ENCODE data around the gene OR10X1. TPM values are rescaled to one million over a fixed set of nuclear protein-coding genes. Genes with fewer than 3 reads are reported as not detected.

The OR10X1 gene
- not detected for total RNA-seq

GRCh38 chr1:158579733-158580132 lies at the start of gene OR10X1:
Gene OR10X1, minus strand, starts transcription at chr1:158579899. Its CDS starts 0 bp downstream, at chr1:158579899.
- CTCF ChIA-PET: no interaction called here
- DNase-seq: no peak
- no peak within 1 kb of the TSS for H3K4me3 Mint-ChIP-seq
- no peak within 1 kb of the TSS for H3K27ac Mint-ChIP-seq
- POLR2A ChIA-PET: no interaction called here
- H3K4me1 Mint-ChIP-seq: no peaks in the 10 kb centered on the region
- no peaks in the 10 kb centered on the region for H3K36me3 Mint-ChIP-seq (ENCODE audit: low read depth)
- no peaks in the 10 kb centered on the region for H3K9me3 Mint-ChIP-seq
- H3K27me3 Mint-ChIP-seq: peaks cover 10% of the 10 kb centered on the region

- Mint-ChIP-seq H3K27me3 (peaks cover 7% of the 10 kb centered on the region), H3K4me3 (no peak overlapping the region), H3K9me3 (no peaks in the 10 kb centered on the region), H3K36me3 (ENCODE audit: low read depth) (no peaks in the 10 kb centered on the region), H3K4me1 (peaks cover 2% of the 10 kb centered on the region), H3K27ac (no peak overlapping the region)
- no peak for DNase-seq
- ChIA-PET CTCF (no interaction called here), POLR2A (no interaction called here)
These were observed 34.1 kb upstream of the OR10X1 start for GRCh38 chr1:158613764-158614163.

- ChIA-PET POLR2A (no interaction called here), CTCF (no interaction called here)
- Mint-ChIP-seq H3K36me3 (ENCODE audit: low read depth) (no peaks in the 10 kb centered on the region), H3K9me3 (no peaks in the 10 kb centered on the region), H3K27ac (no peak overlapping the region), H3K27me3 (peaks cover 7% of the 10 kb centered on the region), H3K4me3 (no peak overlapping the region), H3K4me1 (peaks cover 2% of the 10 kb centered on the region)
- DNase-seq: no peak
These were observed 32.2 kb upstream of the OR10X1 start for GRCh38 chr1:158611916-158612315.

GRCh38 chr1:158607296-158607695 lies 27.6 kb upstream of the OR10X1 start:
- H3K9me3 Mint-ChIP-seq: no peaks in the 10 kb centered on the region
- H3K4me3 Mint-ChIP-seq: no peak overlapping the region
- peaks cover 3% of the 10 kb centered on the region for H3K27me3 Mint-ChIP-seq
- H3K36me3 Mint-ChIP-seq (ENCODE audit: low read depth): no peaks in the 10 kb centered on the region
- ChIA-PET POLR2A (no interaction called here), CTCF (no interaction called here)
- no peak overlapping the region for H3K27ac Mint-ChIP-seq
- DNase-seq: no peak
- peaks cover 2% of the 10 kb centered on the region for H3K4me1 Mint-ChIP-seq

- Mint-ChIP-seq H3K9me3 (no peaks in the 10 kb centered on the region), H3K27me3 (peaks cover 5% of the 10 kb centered on the region), H3K36me3 (ENCODE audit: low read depth) (no peaks in the 10 kb centered on the region), H3K4me3 (no peak within 1 kb of the TSS), H3K27ac (no peak within 1 kb of the TSS), H3K4me1 (no peaks in the 10 kb centered on the region)
- ChIA-PET POLR2A (no interaction called here), CTCF (no interaction called here)
- no peak for DNase-seq
These were observed 25.3 kb upstream of the OR10X1 start, which contains the start of gene OR10Z1 for GRCh38 chr1:158604968-158605367. Gene OR10Z1, plus strand, starts transcription at chr1:158605268. Its CDS starts 1,171 bp downstream, at chr1:158606439.

- DNase-seq: no peak
- POLR2A ChIA-PET: no interaction called here
- no peaks in the 10 kb centered on the region for H3K36me3 Mint-ChIP-seq (ENCODE audit: low read depth)
- CTCF ChIA-PET: no interaction called here
- H3K27ac Mint-ChIP-seq: no peak overlapping the region
- no peaks in the 10 kb centered on the region for H3K4me1 Mint-ChIP-seq
- H3K9me3 Mint-ChIP-seq: peaks cover 16% of the 10 kb centered on the region
- H3K4me3 Mint-ChIP-seq: no peak overlapping the region
- peaks cover 5% of the 10 kb centered on the region for H3K27me3 Mint-ChIP-seq
These were observed 21.0 kb upstream of the OR10X1 start for GRCh38 chr1:158600735-158601134.

- no peak overlapping the region for H3K27ac Mint-ChIP-seq
- no peaks in the 10 kb centered on the region for H3K4me1 Mint-ChIP-seq
- POLR2A ChIA-PET: no interaction called here
- H3K27me3 Mint-ChIP-seq: peaks cover 4% of the 10 kb centered on the region
- no peaks in the 10 kb centered on the region for H3K36me3 Mint-ChIP-seq (ENCODE audit: low read depth)
- CTCF ChIA-PET: no interaction called here
- DNase-seq: no peak
- no peaks in the 10 kb centered on the region for H3K9me3 Mint-ChIP-seq
- H3K4me3 Mint-ChIP-seq: no peak overlapping the region
These were observed 7.2 kb upstream of the OR10X1 start for GRCh38 chr1:158586942-158587341.

GRCh38 chr1:158583962-158584361 lies 4.3 kb upstream of the OR10X1 start:
- no peaks in the 10 kb centered on the region for H3K4me1 Mint-ChIP-seq
- H3K4me3 Mint-ChIP-seq: no peak overlapping the region

GRCh38 chr1:158577561-158577960 lies 2.1 kb downstream of the OR10X1 start:
- no peaks in the 10 kb centered on the region for H3K9me3 Mint-ChIP-seq
- H3K4me1 Mint-ChIP-seq: no peaks in the 10 kb centered on the region
- POLR2A ChIA-PET: no interaction called here
- no peak overlapping the region for H3K27ac Mint-ChIP-seq
- CTCF ChIA-PET: no interaction called here
- no peaks in the 10 kb centered on the region for H3K36me3 Mint-ChIP-seq (ENCODE audit: low read depth)
- DNase-seq: no peak
- H3K27me3 Mint-ChIP-seq: peaks cover 16% of the 10 kb centered on the region
- H3K4me3 Mint-ChIP-seq: no peak overlapping the region

More at GRCh38 chr1:158583962-158584361, 4.3 kb upstream of the OR10X1 start:
- H3K27ac Mint-ChIP-seq: no peak overlapping the region
- peaks cover 6% of the 10 kb centered on the region for H3K27me3 Mint-ChIP-seq
- H3K9me3 Mint-ChIP-seq: no peaks in the 10 kb centered on the region
- POLR2A ChIA-PET: no interaction called here
- CTCF ChIA-PET: no interaction called here
- no peaks in the 10 kb centered on the region for H3K36me3 Mint-ChIP-seq (ENCODE audit: low read depth)
- no peak for DNase-seq

GRCh38 chr1:158572226-158572625 lies 7.5 kb downstream of the OR10X1 start:
- no peak for DNase-seq
- POLR2A ChIA-PET: no interaction called here
- no peaks in the 10 kb centered on the region for H3K4me1 Mint-ChIP-seq
- H3K27me3 Mint-ChIP-seq: peaks cover 22% of the 10 kb centered on the region
- H3K36me3 Mint-ChIP-seq (ENCODE audit: low read depth): no peaks in the 10 kb centered on the region
- CTCF ChIA-PET: no interaction called here
- H3K9me3 Mint-ChIP-seq: no peaks in the 10 kb centered on the region
- H3K4me3 Mint-ChIP-seq: no peak overlapping the region
- no peak overlapping the region for H3K27ac Mint-ChIP-seq

- Mint-ChIP-seq H3K4me3 (no peak within 1 kb of the TSS), H3K27ac (no peak within 1 kb of the TSS), H3K36me3 (ENCODE audit: low read depth) (no peaks in the 10 kb centered on the region), H3K9me3 (no peaks in the 10 kb centered on the region), H3K27me3 (peaks cover 22% of the 10 kb centered on the region), H3K4me1 (no peaks in the 10 kb centered on the region)
- ChIA-PET CTCF (no interaction called here), POLR2A (no interaction called here)
- DNase-seq: no peak
These were observed 9.2 kb downstream of the OR10X1 start, which contains the start of gene OR6P1 for GRCh38 chr1:158570480-158570879. Gene OR6P1, minus strand, starts transcription at chr1:158570580. Its CDS starts 6,976 bp downstream, at chr1:158563604.

GRCh38 chr1:158564608-158565007 lies 15.1 kb downstream of the OR10X1 start:
- POLR2A ChIA-PET: no interaction called here
- no peaks in the 10 kb centered on the region for H3K9me3 Mint-ChIP-seq
- no peak for DNase-seq
- peaks cover 4% of the 10 kb centered on the region for H3K27me3 Mint-ChIP-seq
- CTCF ChIA-PET: no interaction called here
- no peaks in the 10 kb centered on the region for H3K4me1 Mint-ChIP-seq
- H3K4me3 Mint-ChIP-seq: no peak overlapping the region
- no peak overlapping the region for H3K27ac Mint-ChIP-seq
- no peaks in the 10 kb centered on the region for H3K36me3 Mint-ChIP-seq (ENCODE audit: low read depth)

GRCh38 chr1:158563853-158564252 lies 15.8 kb downstream of the OR10X1 start:
- ChIA-PET CTCF (no interaction called here), POLR2A (no interaction called here)
- DNase-seq: no peak
- Mint-ChIP-seq H3K9me3 (no peaks in the 10 kb centered on the region), H3K4me1 (no peaks in the 10 kb centered on the region), H3K27me3 (peaks cover 4% of the 10 kb centered on the region), H3K36me3 (ENCODE audit: low read depth) (no peaks in the 10 kb centered on the region), H3K27ac (no peak overlapping the region), H3K4me3 (no peak overlapping the region)

GRCh38 chr1:158559696-158560095 lies 20.0 kb downstream of the OR10X1 start:
- Mint-ChIP-seq H3K4me1 (no peaks in the 10 kb centered on the region), H3K4me3 (no peak overlapping the region), H3K27ac (no peak overlapping the region), H3K9me3 (no peaks in the 10 kb centered on the region), H3K36me3 (ENCODE audit: low read depth) (no peaks in the 10 kb centered on the region), H3K27me3 (peaks cover 2% of the 10 kb centered on the region)
- CTCF ChIA-PET: no interaction called here
- no peak for DNase-seq
- POLR2A ChIA-PET: no interaction called here
